HFFc6 (cell line): ENCODE measurements around the gene LOXHD1. TPM values are rescaled to one million over a fixed set of nuclear protein-coding genes. Genes with fewer than 3 reads are reported as not detected.

Source experiments
- DNase-seq: peaks from one replicate; pipeline ENCODE4 v3.0.0-alpha.2; 2018
- H3K27ac Mint-ChIP-seq: 2 replicates; pipeline ENCODE4 v1.8.0; 2020; ENCODE audit warnings: mild to moderate bottlenecking, mixed read lengths
- H3K27me3 Mint-ChIP-seq: 2 replicates; pipeline ENCODE4 v1.8.0; 2021; ENCODE audit warnings: mild to moderate bottlenecking, moderate library complexity, mixed read lengths; ENCODE audit not compliant: insufficient read depth
- H3K36me3 Mint-ChIP-seq: 2 replicates; pipeline ENCODE4 v1.8.0; 2021; ENCODE audit warnings: low read depth, mixed read lengths
- H3K4me1 Mint-ChIP-seq: 2 replicates; pipeline ENCODE4 v1.8.0; 2020; ENCODE audit warnings: low read depth, mixed read lengths
- H3K4me3 Mint-ChIP-seq: 2 replicates; pipeline ENCODE4 v1.8.0; 2020; ENCODE audit warnings: mild to moderate bottlenecking, moderate library complexity, mixed read lengths
- H3K9me3 Mint-ChIP-seq: 2 replicates; pipeline ENCODE4 v1.8.0; 2020; ENCODE audit warnings: mild to moderate bottlenecking, mixed read lengths
- total RNA-seq, 6 experiments: library from RNA; stranded (reverse); fragmentation: NEBNext Ultra II Directional; extraction: Animal tissue kit (Norgen Biotek cat#: 25700); gene quantifications; 2 replicates in 1 of 6; 3 replicates in 5 of 6; pipeline ENCODE4 v1.2.3, GENCODE V29; 2021
- TF ChIP-seq, protein P1 (sequence below): fragments of 200-600 bp; sonication (generic); IDR thresholded peaks from 2 replicates; pipeline ENCODE4 v1.5.0; 2021; ENCODE audit warnings: antibody characterized with exemption, mild to moderate bottlenecking

Gene LOXHD1
- total RNA-seq, 6 experiments from 2014 or later = not detected

DNA sequence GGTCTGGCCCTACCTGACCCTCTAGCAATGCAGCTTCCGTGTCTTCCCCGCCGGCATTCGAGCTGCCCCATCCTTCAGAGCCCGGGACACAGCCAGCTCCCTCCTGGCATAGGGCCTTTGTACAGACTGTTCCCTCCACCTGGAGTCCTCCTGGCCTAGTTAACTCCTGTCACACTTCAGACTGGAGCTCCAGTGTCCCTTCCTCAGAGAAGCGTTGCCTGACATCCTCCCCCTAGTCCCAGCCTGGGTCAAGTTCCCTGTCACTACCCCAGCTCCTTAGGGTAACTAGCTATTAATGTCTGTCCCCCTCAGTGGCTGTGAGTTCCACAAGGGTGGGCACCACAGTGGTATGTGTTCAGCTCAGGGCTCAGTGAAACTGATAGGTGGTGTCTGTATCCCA is 45.5 kb upstream of the LOXHD1 start:
- Mint-ChIP-seq H3K27me3 (peaks cover 9% of the 10 kb centered on the region), H3K36me3 (peaks cover 6% of the 10 kb centered on the region; the same call in 1 of the 2 replicates), H3K4me1 (peaks cover 14% of the 10 kb centered on the region), H3K9me3 (peaks cover 8% of the 10 kb centered on the region), H3K4me3 (no peak overlapping the region), H3K27ac (no peak overlapping the region)
- TF ChIP-seq, protein P1, sequence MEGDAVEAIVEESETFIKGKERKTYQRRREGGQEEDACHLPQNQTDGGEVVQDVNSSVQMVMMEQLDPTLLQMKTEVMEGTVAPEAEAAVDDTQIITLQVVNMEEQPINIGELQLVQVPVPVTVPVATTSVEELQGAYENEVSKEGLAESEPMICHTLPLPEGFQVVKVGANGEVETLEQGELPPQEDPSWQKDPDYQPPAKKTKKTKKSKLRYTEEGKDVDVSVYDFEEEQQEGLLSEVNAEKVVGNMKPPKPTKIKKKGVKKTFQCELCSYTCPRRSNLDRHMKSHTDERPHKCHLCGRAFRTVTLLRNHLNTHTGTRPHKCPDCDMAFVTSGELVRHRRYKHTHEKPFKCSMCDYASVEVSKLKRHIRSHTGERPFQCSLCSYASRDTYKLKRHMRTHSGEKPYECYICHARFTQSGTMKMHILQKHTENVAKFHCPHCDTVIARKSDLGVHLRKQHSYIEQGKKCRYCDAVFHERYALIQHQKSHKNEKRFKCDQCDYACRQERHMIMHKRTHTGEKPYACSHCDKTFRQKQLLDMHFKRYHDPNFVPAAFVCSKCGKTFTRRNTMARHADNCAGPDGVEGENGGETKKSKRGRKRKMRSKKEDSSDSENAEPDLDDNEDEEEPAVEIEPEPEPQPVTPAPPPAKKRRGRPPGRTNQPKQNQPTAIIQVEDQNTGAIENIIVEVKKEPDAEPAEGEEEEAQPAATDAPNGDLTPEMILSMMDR = no peak
- no peak for DNase-seq

DNA sequence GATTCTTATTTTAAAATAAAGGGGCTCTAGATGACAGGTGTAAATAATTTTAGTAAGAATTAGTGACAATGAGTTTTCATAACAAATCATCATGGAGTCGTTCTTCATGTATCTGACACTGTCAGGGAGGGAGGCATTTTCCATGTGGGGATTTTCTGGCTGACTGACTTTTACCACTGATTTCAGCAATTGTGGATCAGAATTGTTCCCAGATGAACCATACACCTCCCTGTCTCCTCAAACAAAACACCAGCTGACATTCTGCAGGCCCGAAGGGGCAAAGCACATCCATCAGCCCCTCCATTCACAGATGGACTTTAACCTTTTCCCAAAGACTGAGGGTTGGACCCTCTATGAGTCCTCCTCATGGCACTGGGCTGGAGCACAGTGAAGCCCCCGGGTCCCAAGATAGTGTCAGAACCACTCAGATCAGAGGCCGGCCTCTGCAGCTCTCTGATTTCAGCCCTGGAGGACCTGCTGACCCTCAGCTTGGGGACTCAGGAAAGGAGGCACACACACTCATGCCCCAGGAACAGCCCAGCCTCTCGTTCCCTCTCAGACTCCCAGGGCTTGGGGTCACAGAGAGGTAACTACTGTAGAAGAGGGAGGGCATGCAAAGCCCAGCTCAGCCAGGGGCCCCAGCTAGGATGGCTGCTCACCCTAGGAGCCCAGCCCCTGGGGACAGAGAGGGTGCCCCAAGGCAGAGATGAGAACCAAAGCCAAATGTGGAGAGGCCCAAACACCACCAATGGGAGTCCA is 43.2 kb upstream of the LOXHD1 start:
- TF ChIP-seq, protein P1 = no peak
- Mint-ChIP-seq H3K27me3 (peaks cover 9% of the 10 kb centered on the region), H3K4me1 (no peaks in the 10 kb centered on the region), H3K27ac (no peak overlapping the region), H3K36me3 (peaks cover 6% of the 10 kb centered on the region; the same call in 1 of the 2 replicates), H3K4me3 (no peak overlapping the region), H3K9me3 (peaks cover 8% of the 10 kb centered on the region)
- no peak for DNase-seq

DNA sequence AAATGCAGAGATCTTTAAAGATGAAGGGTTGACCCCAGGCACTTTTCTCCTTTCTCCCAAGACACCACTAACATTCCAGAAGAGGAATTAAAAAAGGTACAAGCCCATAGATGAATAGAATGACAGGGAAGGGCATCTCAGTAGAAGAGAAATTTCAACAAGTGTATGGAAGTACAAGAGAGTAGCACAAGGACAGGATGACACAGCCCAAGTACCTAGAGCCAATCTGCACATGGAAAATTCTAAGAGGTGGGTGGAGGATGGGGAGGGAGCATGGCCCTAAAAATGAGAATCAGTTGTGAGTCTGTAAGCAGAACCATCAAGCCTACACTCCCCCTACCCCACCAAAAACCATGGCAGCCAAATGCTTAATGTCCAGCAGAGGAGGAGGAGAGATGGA is 39.7 kb upstream of the LOXHD1 start:
- Mint-ChIP-seq H3K4me3 (no peak overlapping the region), H3K4me1 (no peaks in the 10 kb centered on the region), H3K27ac (no peak overlapping the region), H3K27me3 (peaks cover 15% of the 10 kb centered on the region), H3K36me3 (peaks cover 6% of the 10 kb centered on the region; the same call in 1 of the 2 replicates), H3K9me3 (peaks cover 8% of the 10 kb centered on the region)
- no peak for DNase-seq
- TF ChIP-seq, protein P1 = no peak

DNA sequence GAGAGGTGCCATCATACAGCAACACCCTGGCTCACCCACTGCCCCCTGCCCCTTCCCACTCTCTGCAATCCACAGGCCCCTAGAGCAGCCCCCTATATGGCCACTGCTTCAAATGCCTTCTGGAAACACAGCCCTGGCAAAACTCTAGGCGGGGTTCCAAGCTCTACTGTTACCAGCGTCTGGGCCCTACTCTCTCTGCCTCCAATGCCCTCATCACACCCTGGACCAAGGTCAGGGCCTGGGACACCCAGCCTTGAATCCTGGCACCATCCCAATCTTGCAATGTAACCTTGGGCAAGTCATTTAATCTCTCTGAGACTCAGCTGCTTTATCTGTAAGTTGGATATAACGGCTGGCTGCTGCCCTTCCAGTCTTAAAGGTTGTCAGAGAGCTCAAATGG is 39.2 kb upstream of the LOXHD1 start:
- Mint-ChIP-seq H3K36me3 (peaks cover 6% of the 10 kb centered on the region; the same call in 1 of the 2 replicates), H3K27me3 (peaks cover 14% of the 10 kb centered on the region), H3K27ac (no peak overlapping the region), H3K4me3 (no peak overlapping the region), H3K9me3 (peaks cover 8% of the 10 kb centered on the region), H3K4me1 (no peaks in the 10 kb centered on the region)
- TF ChIP-seq, protein P1 = no peak
- DNase-seq = no peak

DNA sequence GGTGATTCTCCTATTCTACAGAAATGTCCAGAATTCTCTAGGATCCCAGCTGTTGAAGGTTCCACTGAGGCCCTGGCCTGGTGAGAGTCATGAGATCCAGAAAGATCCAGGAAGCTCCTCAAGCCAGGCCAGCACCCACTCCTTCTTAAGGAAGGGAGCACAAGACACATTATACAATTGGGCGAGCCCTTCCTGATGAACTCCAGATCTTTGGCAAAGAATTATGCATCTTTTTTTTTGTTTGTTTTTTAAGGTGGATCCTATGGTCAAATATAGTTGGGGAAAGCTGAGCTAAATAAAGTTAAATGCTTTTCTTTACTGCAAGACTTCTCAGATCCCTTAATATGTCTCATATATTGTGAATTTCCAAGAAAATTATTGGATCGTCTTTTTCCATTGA is 37.0 kb upstream of the LOXHD1 start:
- peaks cover 14% of the 10 kb centered on the region for H3K27me3 Mint-ChIP-seq
- DNase-seq = no peak
- peaks cover 8% of the 10 kb centered on the region for H3K9me3 Mint-ChIP-seq
- H3K4me1 Mint-ChIP-seq = peaks cover 5% of the 10 kb centered on the region; the same call in 1 of the 2 replicates
- H3K4me3 Mint-ChIP-seq = no peak overlapping the region
- H3K36me3 Mint-ChIP-seq = peaks cover 6% of the 10 kb centered on the region; the same call in 1 of the 2 replicates
- no peak overlapping the region for H3K27ac Mint-ChIP-seq
- TF ChIP-seq, protein P1 = no peak
